Upper lobe of right lung (tissue), 1 donor: ENCODE results near the gene CDKN1B. TPM values are rescaled to one million over a fixed set of nuclear protein-coding genes. Genes with fewer than 3 reads are reported as not detected.

Experiments used
- ATAC-seq: fragments of 200-7000 bp; cut with Tn5 transposase; one replicate; pipeline ENCODE4 v1.9.1; 2020; ENCODE audit warnings: mild to moderate bottlenecking, moderate library complexity
- DNase-seq: peaks from one replicate; pipeline ENCODE4 v3.0.0-alpha.2; 2020
- H3K27ac ChIP-seq: fragments of 200-600 bp; one replicate; pipeline ENCODE4 v1.8.0; 2022
- H3K27me3 ChIP-seq: fragments of 200-600 bp; one replicate; pipeline ENCODE4 v1.8.0; 2022; ENCODE audit warnings: mild to moderate bottlenecking
- H3K36me3 ChIP-seq: fragments of 200-600 bp; one replicate; pipeline ENCODE4 v1.8.0; 2022
- H3K4me1 ChIP-seq: fragments of 200-600 bp; one replicate; pipeline ENCODE4 v1.8.0; 2022
- H3K4me3 ChIP-seq: fragments of 200-600 bp; one replicate; pipeline ENCODE4 v1.8.0; 2022; ENCODE audit warnings: mild to moderate bottlenecking
- H3K9me3 ChIP-seq: fragments of 200-600 bp; one replicate; pipeline ENCODE4 v1.8.0; 2022
- intact Hi-C: fragments of 100-400 bp; cut with DNase I; formaldehyde crosslinking; loops from one replicate; pipeline ENCODE4 v1.11.0; 2022
- total RNA-seq: library from RNA; stranded (reverse); fragmentation: NEBNext Ultra II Directional; extraction: Animal tissue kit (Norgen Biotek cat#: 25700); gene quantifications from one replicate; pipeline ENCODE4 v1.2.1, GENCODE V29; 2021
- TF ChIP-seq, protein P1 (sequence below): fragments of 200-600 bp; IDR thresholded peaks from one replicate; pipeline ENCODE4 v1.8.0; 2022; ENCODE audit warnings: antibody characterized with exemption
- donor health status: DM: no; HTN: yes; CAD: no; lungs with severe emphysema.

Gene CDKN1B
- total RNA-seq, 1 donor from 2014 or later: 51.4 TPM

DNA sequence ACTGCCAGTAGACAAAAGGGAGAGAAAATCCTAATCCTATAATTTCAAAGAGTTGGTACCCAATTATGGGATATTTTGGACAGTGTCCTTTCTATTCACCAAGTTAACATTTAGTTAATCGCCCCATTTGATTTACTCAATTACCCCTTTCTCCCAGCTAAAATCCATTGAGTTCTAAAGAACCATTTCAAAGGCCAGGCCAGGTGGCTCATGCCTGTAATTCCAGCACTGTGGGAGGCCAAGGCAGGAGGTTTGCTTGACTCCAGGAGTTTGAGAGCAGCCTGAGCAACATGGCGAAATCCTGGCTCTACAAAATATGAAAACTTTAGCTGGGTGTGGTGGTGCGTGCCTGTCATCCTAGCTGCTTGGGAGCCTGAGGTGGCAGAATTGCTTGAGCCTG, 15.7 kb upstream of the CDKN1B start:
- DNase-seq (no peak), ATAC-seq (no peak)
- Histone ChIP-seq H3K27ac (no peak overlapping the region), H3K4me3 (no peak overlapping the region), H3K36me3 (no peaks in the 10 kb centered on the region), H3K4me1 (peaks cover 12% of the 10 kb centered on the region), H3K9me3 (no peaks in the 10 kb centered on the region), H3K27me3 (no peaks in the 10 kb centered on the region)
- intact Hi-C loops: loop anchor here (10.0 kb wide), 1 partner anchor 327 kb away; no protein-coding TSS in a partner anchor
- TF ChIP-seq, protein P1, sequence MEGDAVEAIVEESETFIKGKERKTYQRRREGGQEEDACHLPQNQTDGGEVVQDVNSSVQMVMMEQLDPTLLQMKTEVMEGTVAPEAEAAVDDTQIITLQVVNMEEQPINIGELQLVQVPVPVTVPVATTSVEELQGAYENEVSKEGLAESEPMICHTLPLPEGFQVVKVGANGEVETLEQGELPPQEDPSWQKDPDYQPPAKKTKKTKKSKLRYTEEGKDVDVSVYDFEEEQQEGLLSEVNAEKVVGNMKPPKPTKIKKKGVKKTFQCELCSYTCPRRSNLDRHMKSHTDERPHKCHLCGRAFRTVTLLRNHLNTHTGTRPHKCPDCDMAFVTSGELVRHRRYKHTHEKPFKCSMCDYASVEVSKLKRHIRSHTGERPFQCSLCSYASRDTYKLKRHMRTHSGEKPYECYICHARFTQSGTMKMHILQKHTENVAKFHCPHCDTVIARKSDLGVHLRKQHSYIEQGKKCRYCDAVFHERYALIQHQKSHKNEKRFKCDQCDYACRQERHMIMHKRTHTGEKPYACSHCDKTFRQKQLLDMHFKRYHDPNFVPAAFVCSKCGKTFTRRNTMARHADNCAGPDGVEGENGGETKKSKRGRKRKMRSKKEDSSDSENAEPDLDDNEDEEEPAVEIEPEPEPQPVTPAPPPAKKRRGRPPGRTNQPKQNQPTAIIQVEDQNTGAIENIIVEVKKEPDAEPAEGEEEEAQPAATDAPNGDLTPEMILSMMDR: no peak

DNA sequence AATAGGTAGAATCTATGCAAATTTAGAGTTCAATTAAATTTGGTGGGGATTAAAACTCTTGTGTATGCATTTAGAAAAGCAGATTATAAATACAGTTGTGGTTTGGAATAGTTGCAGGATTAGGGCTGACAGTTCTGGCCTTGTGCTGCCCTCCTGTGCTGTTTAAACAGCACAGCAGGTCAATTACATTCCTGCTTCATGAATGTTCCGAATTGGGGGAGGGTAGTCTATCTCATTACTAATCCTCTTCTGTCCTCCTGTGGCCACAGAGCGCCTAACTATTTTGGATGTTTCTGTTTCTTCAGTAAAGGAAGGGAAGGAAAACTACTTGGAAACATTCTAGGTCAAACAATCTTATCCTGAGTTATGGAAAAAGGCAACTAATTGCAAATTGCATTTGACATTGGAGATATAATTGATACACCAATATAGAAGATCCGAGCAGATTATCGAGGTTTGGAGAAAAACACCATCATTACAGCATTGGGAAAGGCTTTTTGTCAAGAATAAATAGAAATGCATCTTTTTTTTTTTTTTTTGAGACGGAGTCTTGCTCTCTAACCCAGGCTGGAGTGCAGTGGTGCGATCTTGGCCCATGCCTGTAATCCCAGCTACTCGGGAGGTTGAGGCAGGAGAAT, 12.5 kb upstream of the CDKN1B start:
- Histone ChIP-seq H3K4me1 (peaks cover 5% of the 10 kb centered on the region), H3K27me3 (no peaks in the 10 kb centered on the region), H3K9me3 (no peaks in the 10 kb centered on the region), H3K27ac (no peak overlapping the region), H3K4me3 (no peak overlapping the region), H3K36me3 (no peaks in the 10 kb centered on the region)
- TF ChIP-seq, protein P1: peak; percentile 90
- ATAC-seq (peak; percentile 99), DNase-seq (no peak)
- intact Hi-C loops: loop anchor here (10.0 kb wide), 1 partner anchor 330 kb away; no protein-coding TSS in a partner anchor

DNA sequence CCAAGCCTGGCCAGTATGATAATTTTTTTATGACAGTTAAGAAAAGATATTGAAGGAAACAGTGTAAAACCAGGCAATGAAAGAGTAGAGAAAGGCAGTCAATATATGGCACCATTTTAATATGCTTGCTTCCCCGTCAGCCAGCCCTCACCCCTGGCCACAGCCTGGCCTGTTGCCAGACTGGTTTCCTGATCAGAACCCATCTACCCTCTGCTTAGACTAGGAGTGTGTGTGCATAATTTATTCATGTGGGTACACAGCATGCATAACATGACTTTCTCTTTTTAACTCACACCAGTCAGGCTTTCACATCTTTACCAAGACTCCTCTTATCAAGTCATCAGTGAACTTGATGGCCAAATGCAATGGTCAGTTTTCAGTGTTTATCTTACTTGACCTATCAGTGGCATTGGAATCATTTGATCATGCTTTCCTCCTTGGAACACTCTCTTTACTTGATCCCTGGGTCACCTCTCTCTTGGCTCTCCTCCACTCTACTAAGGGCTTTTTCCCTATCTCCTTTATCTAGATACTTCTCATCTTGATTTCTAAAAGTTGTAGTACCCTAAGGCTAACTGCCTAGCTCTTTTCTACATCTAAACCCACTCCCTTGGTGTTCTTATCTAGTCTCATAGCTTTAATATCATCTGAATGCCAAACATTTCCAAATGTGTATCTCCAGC, 11.2 kb upstream of the CDKN1B start:
- DNase-seq (no peak), ATAC-seq (peak; percentile 31)
- TF ChIP-seq, protein P1: no peak
- H3K4me3 ChIP-seq: no peak overlapping the region
- H3K27ac ChIP-seq: no peak overlapping the region
- intact Hi-C loops: loop anchor here (10.0 kb wide), 1 partner anchor 331 kb away; no protein-coding TSS in a partner anchor
- H3K27me3 ChIP-seq: no peaks in the 10 kb centered on the region
- H3K36me3 ChIP-seq: no peaks in the 10 kb centered on the region
- H3K9me3 ChIP-seq: no peaks in the 10 kb centered on the region
- H3K4me1 ChIP-seq: peaks cover 5% of the 10 kb centered on the region

DNA sequence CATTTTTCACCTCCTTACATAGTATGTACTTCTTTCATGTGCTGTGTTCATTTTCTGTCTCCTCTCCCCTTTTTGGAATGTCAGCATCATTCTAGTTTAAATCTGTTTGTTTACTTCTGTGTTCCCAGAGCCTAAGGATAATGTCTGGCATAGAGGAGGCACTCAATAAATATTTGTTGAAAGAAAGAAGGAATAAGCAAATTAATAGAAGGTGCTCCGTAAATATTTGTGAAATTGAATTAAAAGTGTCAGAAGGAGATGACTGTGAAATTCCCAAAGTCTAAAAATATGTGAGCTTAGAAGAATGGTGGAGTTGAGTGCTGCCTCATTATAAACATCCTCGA, 3.3 kb upstream of the CDKN1B start:
- peak overlapping the region; percentile 99 for H3K27ac ChIP-seq
- TF ChIP-seq, protein P1: no peak
- H3K36me3 ChIP-seq: peaks cover 3% of the 10 kb centered on the region
- ATAC-seq (no peak), DNase-seq (no peak)
- peak overlapping the region; percentile 90 for H3K4me3 ChIP-seq
- H3K9me3 ChIP-seq: no peaks in the 10 kb centered on the region
- intact Hi-C loops: no loop called here
- peaks cover 25% of the 10 kb centered on the region for H3K4me1 ChIP-seq
- H3K27me3 ChIP-seq: no peaks in the 10 kb centered on the region

DNA sequence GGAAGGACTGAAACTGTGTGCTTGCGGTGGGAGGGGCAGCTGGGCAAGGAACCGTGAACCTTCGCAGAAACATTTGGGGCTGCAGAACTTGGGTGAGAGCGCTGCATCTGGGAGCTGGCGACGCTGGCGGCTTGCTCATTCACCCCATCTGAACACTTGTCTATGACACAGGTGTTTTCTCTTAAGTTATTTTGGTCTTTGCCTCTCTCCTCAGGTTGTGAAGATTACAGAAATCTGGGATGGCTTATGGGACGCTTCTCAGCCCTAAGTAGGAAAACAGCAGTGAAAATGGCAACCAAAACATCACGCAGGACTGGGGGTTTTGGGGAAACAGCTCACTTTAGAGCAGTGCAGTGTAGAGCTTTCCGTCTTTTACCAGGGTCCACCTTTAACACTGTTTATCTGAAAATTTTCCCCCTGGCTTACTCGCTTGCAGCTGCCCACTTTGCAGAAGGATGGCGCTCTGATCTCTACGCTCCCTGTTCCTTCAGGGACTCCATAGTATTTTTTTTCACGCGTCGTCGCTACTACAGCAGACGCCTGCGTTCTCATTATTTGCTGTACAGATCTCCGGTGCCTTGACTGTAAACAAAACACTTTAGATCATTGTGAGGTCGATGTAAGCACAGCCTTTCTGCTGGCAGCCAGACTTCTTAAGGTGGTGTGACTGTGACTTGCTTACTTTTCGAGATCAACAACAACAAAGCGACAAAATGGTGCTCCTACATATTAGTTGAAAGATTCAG, 2.7 kb upstream of the CDKN1B start:
- peaks cover 8% of the 10 kb centered on the region for H3K36me3 ChIP-seq
- H3K4me1 ChIP-seq: peaks cover 25% of the 10 kb centered on the region
- no peaks in the 10 kb centered on the region for H3K9me3 ChIP-seq
- H3K27me3 ChIP-seq: no peaks in the 10 kb centered on the region
- peak overlapping the region; percentile 99 for H3K27ac ChIP-seq
- H3K4me3 ChIP-seq: peak overlapping the region; percentile 90
- intact Hi-C loops: no loop called here
- DNase-seq: peak; percentile 69
- TF ChIP-seq, protein P1: peak; percentile 27
- no peak for ATAC-seq
